Activated CD8-positive, alpha-beta memory T cell treated with anti-CD3 and anti-CD28 coated beads for 48 hours (primary cell): ENCODE data around the gene TMEM52.
"Not testable (repeated sequence)": the region's sequence is repeated elsewhere in the genome, so short reads cannot be mapped to it uniquely, and the experiment has no call there.

Experiments used
- DNase-seq, 3 experiments: peaks; one replicate each; pipeline ENCODE4 v3.0.0-alpha.2; 2020; ENCODE audit warnings: low read depth in 2 of 3, low spot score in 2 of 3

The TMEM52 gene

DNA sequence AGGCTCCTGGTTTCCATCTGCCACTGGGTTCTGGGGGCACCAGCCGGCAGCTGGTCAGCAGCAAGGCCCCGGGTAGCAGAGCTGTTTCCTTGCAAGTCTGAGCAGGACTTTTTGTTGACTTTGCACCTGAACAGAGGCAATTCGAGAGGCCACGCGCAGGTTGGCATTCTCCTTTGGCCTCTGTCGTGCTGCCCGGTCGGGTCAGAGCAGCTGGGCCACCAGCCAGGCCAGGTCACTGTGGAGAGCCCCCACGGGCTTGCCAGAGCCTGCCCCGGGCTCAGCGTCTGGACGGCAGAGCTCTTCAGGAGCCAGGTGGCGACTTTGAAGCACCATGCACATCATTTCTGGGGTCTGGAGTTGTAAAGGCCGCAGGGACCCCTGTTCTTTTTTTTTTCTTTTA, 28.4 kb upstream of the TMEM52 start:
- DNase-seq: no peak

DNA sequence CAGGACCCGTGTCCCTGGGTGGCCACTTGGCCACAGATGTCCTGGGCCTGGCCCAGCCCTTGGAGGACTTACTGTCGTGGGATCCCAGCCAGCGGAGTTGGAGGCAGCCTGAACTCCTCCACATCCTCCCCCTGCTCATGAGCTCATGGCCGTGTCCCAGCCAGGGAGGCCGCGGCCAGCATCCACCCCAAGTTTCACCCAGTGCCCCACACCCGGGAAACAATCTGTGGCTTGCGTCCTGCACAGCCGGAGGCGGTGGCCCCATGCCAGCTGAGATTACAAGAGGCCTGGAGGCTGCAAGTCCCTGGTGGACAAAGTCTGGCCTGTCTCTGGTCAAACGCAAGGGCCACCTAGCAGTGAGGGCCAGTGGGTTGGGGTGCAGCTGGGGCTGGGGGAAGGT, 27.5 kb upstream of the TMEM52 start:
- no peak for DNase-seq

- DNase-seq: no peak
Measured at GRCh38 chr1:1945782-1946393, 26.8 kb upstream of the TMEM52 start.

- peak in 1 of 3 experiments; percentile 28 for DNase-seq
Measured at GRCh38 chr1:1943834-1944570, 24.9 kb upstream of the TMEM52 start.

GRCh38 chr1:1942753-1943656, 23.9 kb upstream of the TMEM52 start:
- no peak for DNase-seq

DNA sequence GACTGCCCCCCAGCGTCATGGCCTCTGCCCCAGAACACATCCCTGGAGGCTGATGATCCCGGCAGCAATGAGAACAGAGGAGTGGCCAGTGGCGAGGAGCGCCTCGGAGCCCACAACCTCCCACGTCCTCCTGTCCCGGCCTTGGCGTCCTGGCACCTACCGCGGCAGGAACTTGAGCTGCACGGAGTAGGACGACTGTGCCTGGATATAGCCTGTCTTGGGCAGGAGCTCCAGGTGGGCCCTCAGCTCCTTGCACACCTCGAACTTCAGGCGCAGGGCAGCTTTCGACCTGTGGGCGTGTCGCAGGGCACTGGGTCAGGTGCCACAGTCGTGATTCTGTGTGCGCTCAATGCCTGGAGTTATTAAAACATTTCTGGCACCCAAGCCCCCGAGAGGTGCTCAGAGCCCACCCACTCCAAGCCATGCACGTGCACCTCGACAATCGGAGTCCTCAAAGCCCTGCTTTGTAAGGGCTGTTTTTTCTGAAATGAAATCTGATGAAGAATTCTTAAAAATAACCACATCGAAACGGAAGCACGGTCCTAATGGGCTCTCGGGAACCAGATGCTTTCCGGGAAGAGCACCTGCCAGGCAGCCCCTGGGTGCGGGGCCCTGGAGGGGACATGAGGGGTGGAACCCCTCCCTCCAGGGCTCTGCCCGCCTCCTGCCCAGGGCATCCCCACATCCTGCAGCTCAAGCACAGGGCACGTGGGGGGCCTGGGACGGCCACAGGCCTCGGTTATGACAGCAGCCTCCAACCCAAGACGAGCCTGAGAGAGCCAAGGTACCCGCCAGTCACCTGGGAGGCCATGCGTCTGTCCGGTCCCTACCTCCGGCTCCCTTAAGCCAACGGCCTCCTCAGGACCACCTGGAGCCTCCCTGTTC, 23.0 kb upstream of the TMEM52 start:
- no peak for DNase-seq

DNA sequence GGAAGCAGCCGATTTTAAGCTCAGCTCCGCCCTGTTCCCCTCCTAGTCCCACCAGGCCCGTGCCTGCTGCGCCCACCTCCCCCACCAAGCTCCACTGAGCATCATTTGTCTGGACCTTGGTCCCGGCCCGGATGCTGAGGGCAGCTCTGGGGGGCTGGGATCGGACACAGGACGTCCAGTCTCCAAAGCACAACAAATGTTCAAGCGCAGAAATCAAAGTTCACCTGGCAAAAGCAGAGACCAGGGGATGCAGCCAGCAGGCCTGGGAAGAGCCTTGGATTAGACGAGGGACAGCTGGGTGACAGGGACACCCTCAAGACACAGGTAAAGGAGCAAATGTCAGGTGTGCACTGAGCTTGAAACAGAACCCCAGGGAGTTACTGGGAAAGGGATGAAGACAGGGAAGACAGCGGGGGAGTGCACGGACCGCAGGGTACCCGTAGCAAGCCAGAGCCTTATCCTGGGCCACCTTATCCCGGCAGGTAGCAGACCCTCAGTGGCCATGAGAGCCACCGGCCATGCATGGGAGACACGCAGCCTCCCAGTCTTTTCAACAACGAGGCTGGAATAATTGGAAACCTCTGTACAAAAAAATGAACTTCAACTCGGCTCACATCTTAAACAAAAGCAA, 22.2 kb upstream of the TMEM52 start:
- DNase-seq: no peak

DNA sequence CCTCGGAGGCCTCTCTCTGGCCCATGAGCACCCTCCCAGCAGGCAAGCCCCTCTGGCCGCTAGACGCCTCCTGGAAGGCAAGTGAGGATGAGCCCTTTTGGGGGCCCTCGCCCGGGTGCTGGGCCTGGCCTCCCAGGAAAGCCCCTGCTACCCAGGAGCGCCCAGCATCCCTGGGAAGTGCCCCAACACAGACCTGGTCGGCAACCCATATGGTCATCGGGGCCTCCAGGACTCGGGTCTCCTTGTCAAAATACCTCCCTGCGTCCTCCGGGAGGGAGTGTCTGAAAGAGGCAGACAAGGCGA, 21.0 kb upstream of the TMEM52 start:
- no peak for DNase-seq

DNA sequence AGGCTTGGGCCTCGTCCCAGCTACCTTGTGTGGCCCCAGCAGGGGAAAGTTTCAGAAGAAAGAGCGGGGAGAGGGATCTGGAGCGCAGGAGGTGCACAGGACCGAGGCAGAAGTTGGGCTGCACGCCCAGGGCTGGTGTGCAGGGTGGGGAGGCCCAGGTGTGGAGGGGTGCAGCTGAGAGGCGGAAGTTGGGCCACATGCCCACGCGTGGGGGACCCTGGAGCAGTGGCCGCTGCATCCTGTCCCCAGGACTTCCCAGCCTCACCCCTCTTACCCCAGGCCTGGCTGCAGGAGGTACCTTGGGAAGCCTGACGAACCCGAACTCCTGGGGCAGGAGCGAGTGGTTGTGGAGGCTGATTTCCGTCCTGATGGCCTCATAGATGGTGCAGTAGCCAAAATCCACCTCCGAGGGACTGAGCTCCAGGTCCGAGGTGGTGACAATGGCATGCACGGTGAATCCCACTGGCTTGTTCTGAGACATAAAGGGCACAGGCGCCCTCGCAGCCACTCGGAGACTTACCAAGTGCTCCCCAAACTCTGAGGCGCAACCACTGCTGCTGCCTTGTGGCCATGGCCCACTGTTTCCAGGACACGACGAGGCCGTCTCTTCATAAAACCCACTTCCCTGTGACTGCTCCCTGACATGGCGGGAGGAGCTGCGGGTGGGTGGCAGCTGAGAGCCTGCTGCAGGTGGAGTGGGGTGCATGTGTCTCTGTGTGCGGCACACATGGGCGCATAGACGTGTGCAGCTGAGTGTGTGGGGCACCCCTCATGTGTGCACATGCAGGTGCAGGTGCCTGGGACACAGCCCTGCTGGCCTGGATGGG, 20.4 kb upstream of the TMEM52 start:
- no peak for DNase-seq

GRCh38 chr1:1938613-1939295, 19.7 kb upstream of the TMEM52 start:
- DNase-seq: no peak

- no peak for DNase-seq
Measured at GRCh38 chr1:1938276-1938573, 19.1 kb upstream of the TMEM52 start.

DNA sequence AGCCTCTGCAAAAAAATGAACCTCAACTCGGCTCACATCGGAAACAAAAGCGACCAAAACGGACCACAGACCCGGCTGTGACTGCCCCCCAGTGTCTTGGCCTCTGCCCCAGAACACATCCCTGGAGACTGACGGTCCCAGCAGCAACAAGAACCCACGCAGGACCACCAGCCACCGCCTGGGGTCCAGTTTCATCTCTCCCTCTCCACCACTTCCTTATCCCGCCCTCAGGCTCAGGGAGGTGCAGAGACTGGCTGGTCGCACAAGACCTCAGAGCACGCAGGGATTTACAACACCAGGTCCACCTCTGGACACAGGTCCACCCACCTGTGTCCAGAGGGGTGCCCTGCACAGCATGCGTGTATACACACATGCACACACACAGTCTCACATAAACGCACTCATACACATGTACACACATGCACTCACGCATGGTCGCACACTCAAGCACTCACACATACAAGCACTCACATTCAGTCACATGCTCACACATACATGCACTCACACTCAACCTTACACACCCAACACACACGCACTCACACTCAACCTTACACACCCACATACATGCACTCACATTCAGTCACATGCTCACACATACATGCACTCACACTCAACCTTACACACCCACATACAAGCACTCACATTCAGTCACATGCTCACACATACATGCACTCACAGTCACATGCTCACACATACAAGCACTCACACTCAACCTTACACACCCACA, 18.6 kb upstream of the TMEM52 start:
- no peak for DNase-seq

DNA sequence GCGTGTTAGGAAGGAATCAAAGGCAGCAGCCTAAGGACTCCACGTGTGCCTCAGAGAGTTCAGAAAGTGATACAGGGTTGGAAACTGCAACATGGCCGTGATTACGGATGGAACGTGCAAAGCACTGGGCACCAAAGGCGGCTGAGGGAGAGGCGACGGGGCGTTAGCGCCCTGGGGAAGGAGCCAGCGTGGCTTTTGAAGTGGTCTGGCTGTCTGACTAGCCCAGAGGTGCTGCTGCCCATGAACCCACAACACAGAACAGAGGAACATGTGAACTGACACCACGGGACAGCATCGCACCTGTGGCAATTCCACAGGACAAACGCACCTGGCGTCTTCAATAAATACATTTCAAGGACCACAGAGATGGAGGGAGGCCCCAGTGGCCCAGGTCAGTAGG, 18.0 kb upstream of the TMEM52 start:
- DNase-seq: no peak

DNA sequence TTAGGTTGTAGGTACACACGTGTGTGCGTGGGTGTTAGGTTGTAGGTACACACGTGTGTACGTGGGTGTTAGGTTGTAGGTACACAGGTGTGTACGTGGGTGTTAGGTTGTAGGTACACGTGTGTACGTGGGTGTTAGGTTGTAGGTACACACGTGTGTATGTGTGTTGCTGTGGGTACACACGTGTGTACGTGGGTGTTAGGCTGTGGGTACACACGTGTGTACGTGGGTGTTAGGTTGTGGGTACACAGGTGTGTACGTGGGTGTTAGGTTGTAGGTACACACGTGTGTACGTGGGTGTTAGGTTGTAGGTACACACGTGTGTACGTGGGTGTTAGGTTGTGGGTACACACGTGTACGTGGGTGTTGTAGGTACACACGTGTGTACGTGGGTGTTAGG, 15.8 kb upstream of the TMEM52 start:
- not testable (repeated sequence) for DNase-seq

DNA sequence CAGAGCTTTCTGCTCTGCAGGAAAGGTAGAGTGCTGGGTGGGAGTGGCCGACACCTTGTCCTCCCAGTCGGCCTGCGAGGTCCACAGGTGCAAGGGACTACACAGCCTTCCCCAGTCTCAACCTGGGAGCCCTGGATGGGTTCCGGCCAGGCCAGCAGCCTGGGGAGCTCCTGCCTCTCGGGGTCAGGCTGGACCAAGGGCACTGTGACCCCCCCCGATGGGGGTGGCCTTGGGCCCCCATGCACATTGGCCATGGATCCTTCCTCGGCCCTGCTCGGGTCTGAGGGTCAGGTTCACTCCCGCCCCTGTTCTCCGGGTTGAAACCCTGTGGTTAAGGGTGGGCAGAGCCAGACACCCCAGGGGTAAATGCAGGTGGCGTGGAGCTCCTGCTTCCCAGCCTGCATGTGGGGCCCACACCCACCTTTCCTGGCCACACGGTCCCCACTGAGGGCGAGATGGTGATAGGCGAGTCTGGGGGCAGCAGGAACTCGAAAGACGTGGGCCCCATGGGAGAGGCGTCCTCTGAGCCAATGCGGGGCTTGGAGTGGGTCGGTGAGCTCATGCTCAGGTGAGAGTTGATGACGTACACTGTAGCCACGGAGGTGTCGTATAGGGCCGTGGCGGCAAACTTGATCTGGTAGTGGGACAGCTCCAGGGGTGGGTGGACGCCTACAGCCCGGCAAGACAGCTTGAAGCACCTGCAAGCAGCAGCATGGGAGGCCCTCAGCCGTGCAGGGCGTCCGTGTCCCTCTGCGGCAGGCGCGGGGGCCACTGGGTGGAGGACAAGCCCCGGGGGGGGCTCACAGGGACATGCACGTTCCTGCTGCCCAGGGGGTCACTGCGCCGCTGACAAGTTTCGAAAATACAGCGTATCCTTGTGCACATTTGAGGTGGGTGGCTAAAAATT, 10.8 kb upstream of the TMEM52 start:
- no peak for DNase-seq

- no peak for DNase-seq
Measured at GRCh38 chr1:1929102-1929638, 10.1 kb upstream of the TMEM52 start.
